HG02885 (cell line): Measurements from ENCODE around the gene NCOA5.
A peak's percentile ranks its signal among the peaks of the same experiment; 100 is the strongest.
"Not testable (repeated sequence)": the region's sequence is repeated elsewhere in the genome, so short reads cannot be mapped to it uniquely, and the experiment has no call there.

Experiments used
- ATAC-seq: cut with Tn5 transposase; IDR thresholded peaks from one replicate; pipeline ENCODE4 v1.9.1; 2021; ENCODE audit warnings: mild to moderate bottlenecking; ENCODE audit not compliant: unreplicated experiment, poor library complexity

The NCOA5 gene

GRCh38 chr20:46121184-46121930 lies 31.6 kb upstream of the NCOA5 start:
- no peak for ATAC-seq

- ATAC-seq = no peak
Observed at GRCh38 chr20:46120136-46120535, 30.4 kb upstream of the NCOA5 start.

- ATAC-seq = no peak
Observed at GRCh38 chr20:46119547-46119946, 29.8 kb upstream of the NCOA5 start.

GRCh38 chr20:46119028-46119546 lies 29.3 kb upstream of the NCOA5 start:
- ATAC-seq = no peak

GRCh38 chr20:46118481-46119020 lies 28.8 kb upstream of the NCOA5 start:
- no peak for ATAC-seq

GRCh38 chr20:46117704-46118467 lies 28.1 kb upstream of the NCOA5 start, which contains the start of gene CD40:
Gene CD40 (plus strand): TSS chr20:46118314. CDS start chr20:46118344, 30 bp downstream.
- ATAC-seq = peak; percentile 80

- no peak for ATAC-seq
Observed at GRCh38 chr20:46114449-46114848, 24.7 kb upstream of the NCOA5 start.

GRCh38 chr20:46113113-46113470 lies 23.3 kb upstream of the NCOA5 start:
- ATAC-seq = no peak

- no peak for ATAC-seq
Observed at GRCh38 chr20:46112430-46113112, 22.8 kb upstream of the NCOA5 start.

- no peak for ATAC-seq
Observed at GRCh38 chr20:46111836-46112212, 22.1 kb upstream of the NCOA5 start.

- ATAC-seq = no peak
Observed at GRCh38 chr20:46111028-46111835, 21.5 kb upstream of the NCOA5 start.

GRCh38 chr20:46108976-46109375 lies 19.2 kb upstream of the NCOA5 start:
- no peak for ATAC-seq

GRCh38 chr20:46108435-46108841 lies 18.7 kb upstream of the NCOA5 start:
- peak; percentile 87 for ATAC-seq

- no peak for ATAC-seq
Observed at GRCh38 chr20:46107061-46107460, 17.3 kb upstream of the NCOA5 start.

GRCh38 chr20:46104262-46104661 lies 14.5 kb upstream of the NCOA5 start:
- ATAC-seq = no peak

GRCh38 chr20:46102940-46103339 lies 13.2 kb upstream of the NCOA5 start:
- no peak for ATAC-seq

- no peak for ATAC-seq
Observed at GRCh38 chr20:46101957-46102356, 12.2 kb upstream of the NCOA5 start.

GRCh38 chr20:46100988-46101387 lies 11.2 kb upstream of the NCOA5 start:
- no peak for ATAC-seq

- not testable (repeated sequence) for ATAC-seq
Observed at GRCh38 chr20:46100444-46100843, 10.7 kb upstream of the NCOA5 start.
